WTC11 (cell line): ENCODE data around the gene ZNF598. TPM values are rescaled to one million over a fixed set of nuclear protein-coding genes. Genes with fewer than 3 reads are reported as not detected.

ENCODE experiments used
- ATAC-seq: fragments of 200-7000 bp; cut with Tn5 transposase; 2 replicates; pipeline ENCODE4 v1.10.0; 2021; ENCODE audit warnings: mild to moderate bottlenecking, moderate library complexity
- CTCF ChIA-PET: fragments of 300-600 bp; sonication (Branson Sonifier 250); formaldehyde crosslinking; loops from one replicate; lab custom pipeline; 2021; ENCODE audit warnings: antibody characterized with exemption; lab: Charles Lee
- POLR2A ChIA-PET: fragments of 350-600 bp; sonication (Branson Sonifier 250); formaldehyde crosslinking; loops from one replicate; lab custom pipeline; 2021; ENCODE audit warnings: antibody characterized with exemption; lab: Charles Lee
- DNase-seq: peaks from one replicate; pipeline ENCODE4 v3.0.0; 2021; ENCODE audit warnings: low spot score
- H3K27ac Mint-ChIP-seq: 2 replicates; pipeline ENCODE4 v1.8.0; 2021; ENCODE audit warnings: mixed read lengths
- H3K27me3 Mint-ChIP-seq: 2 replicates; pipeline ENCODE4 v1.8.0; 2021; ENCODE audit warnings: low read depth, mild to moderate bottlenecking, moderate library complexity, mixed read lengths
- H3K36me3 Mint-ChIP-seq: 2 replicates; pipeline ENCODE4 v1.8.0; 2021; ENCODE audit warnings: mixed read lengths
- H3K4me1 Mint-ChIP-seq: 2 replicates; pipeline ENCODE4 v1.8.0; 2022; ENCODE audit warnings: mixed read lengths
- H3K4me3 Mint-ChIP-seq: 2 replicates; pipeline ENCODE4 v1.8.0; 2021; ENCODE audit warnings: mild to moderate bottlenecking, moderate library complexity, mixed read lengths
- H3K9me3 Mint-ChIP-seq: 2 replicates; pipeline ENCODE4 v1.8.0; 2021; ENCODE audit warnings: mixed read lengths
- CBFB ChIP-seq: sonication (generic); formaldehyde crosslinking; IDR thresholded peaks from 2 replicates; pipeline ENCODE4 v1.8.1; 2022; ENCODE audit warnings: mild to moderate bottlenecking, low read depth, missing genetic modification reagents
- E2F5 ChIP-seq: sonication (generic); formaldehyde crosslinking; IDR thresholded peaks from 2 replicates; pipeline ENCODE4 v1.8.1; 2022; ENCODE audit warnings: mild to moderate bottlenecking, moderate library complexity, missing genetic modification reagents
- FOXJ3 ChIP-seq: sonication (generic); formaldehyde crosslinking; IDR thresholded peaks from 2 replicates; pipeline ENCODE4 v1.9.0; 2021; ENCODE audit warnings: missing genetic modification reagents, mild to moderate bottlenecking, borderline replicate concordance
- IRF2 ChIP-seq: sonication (generic); formaldehyde crosslinking; IDR thresholded peaks from 2 replicates; pipeline ENCODE4 v1.8.0; 2022; ENCODE audit warnings: low read depth, missing genetic modification reagents, borderline replicate concordance
- MYBL2 ChIP-seq: sonication (generic); formaldehyde crosslinking; IDR thresholded peaks from 2 replicates; pipeline ENCODE4 v1.8.1; 2023; ENCODE audit warnings: mild to moderate bottlenecking, moderate library complexity, missing genetic modification reagents
- NR3C1 ChIP-seq: sonication (generic); formaldehyde crosslinking; conservative IDR thresholded peaks from 2 replicates; pipeline ENCODE4 v1.8.1; 2023; ENCODE audit warnings: low read depth, mild to moderate bottlenecking, missing genetic modification reagents
- SP1 ChIP-seq: sonication (generic); formaldehyde crosslinking; conservative IDR thresholded peaks from 2 replicates; pipeline ENCODE4 v1.8.1; 2022; ENCODE audit warnings: missing genetic modification reagents
- TEAD1 ChIP-seq: sonication (generic); formaldehyde crosslinking; IDR thresholded peaks from 2 replicates; pipeline ENCODE4 v1.8.0; 2022; ENCODE audit warnings: mild to moderate bottlenecking, missing genetic modification reagents
- ZNF219 ChIP-seq: sonication (generic); formaldehyde crosslinking; IDR thresholded peaks from 2 replicates; pipeline ENCODE4 v1.8.0; 2023; ENCODE audit warnings: missing genetic modification reagents, mild to moderate bottlenecking, borderline replicate concordance
- ZNF232 ChIP-seq: sonication (generic); formaldehyde crosslinking; IDR thresholded peaks from 2 replicates; pipeline ENCODE4 v1.8.0; 2022; ENCODE audit warnings: mild to moderate bottlenecking, missing genetic modification reagents
- ZNF263 ChIP-seq: sonication (generic); formaldehyde crosslinking; IDR thresholded peaks from 2 replicates; pipeline ENCODE4 v1.8.1; 2022; ENCODE audit warnings: low read depth, mild to moderate bottlenecking, moderate library complexity, missing genetic modification reagents
- ZNF281 ChIP-seq: sonication (generic); formaldehyde crosslinking; IDR thresholded peaks from 2 replicates; pipeline ENCODE4 v1.8.0; 2023; ENCODE audit warnings: mild to moderate bottlenecking, missing genetic modification reagents
- ZNF317 ChIP-seq: sonication (generic); formaldehyde crosslinking; IDR thresholded peaks from 2 replicates; pipeline ENCODE4 v1.8.1; 2023; ENCODE audit warnings: low read depth, mild to moderate bottlenecking, moderate library complexity, missing genetic modification reagents, borderline replicate concordance
- ZNF512 ChIP-seq: sonication (generic); formaldehyde crosslinking; IDR thresholded peaks from 2 replicates; pipeline ENCODE4 v1.8.1; 2022; ENCODE audit warnings: missing genetic modification reagents, borderline replicate concordance
- ZNF532 ChIP-seq: fragments of 250-450 bp; sonication (Bioruptor Pico); IDR thresholded peaks from 2 replicates; pipeline ENCODE4 v1.9.0; 2021; ENCODE audit warnings: mild to moderate bottlenecking, borderline replicate concordance
- total RNA-seq: library from RNA; stranded (reverse); gene quantifications from 3 replicates; pipeline ENCODE4 v1.2.3, GENCODE V29; 2021
- TF ChIP-seq, protein P1 (sequence below): fragments of 250-450 bp; sonication (Bioruptor Pico); conservative IDR thresholded peaks from 2 replicates; pipeline ENCODE4 v1.9.0; 2021; ENCODE audit warnings: mild to moderate bottlenecking
- TF ChIP-seq, protein P2 (sequence below): fragments of 200-600 bp; IDR thresholded peaks from 2 replicates; pipeline ENCODE4 v1.8.0; 2022; ENCODE audit warnings: antibody characterized with exemption
- TF ChIP-seq, protein P3 (sequence below): fragments of 250-450 bp; sonication (Bioruptor Pico); IDR thresholded peaks from 2 replicates; pipeline ENCODE4 v2.1.2; 2022; ENCODE audit warnings: mild to moderate bottlenecking, moderate library complexity

ZNF598 gene
- total RNA-seq, 1 experiment from 2014 or later = 66.4 TPM

GRCh38 chr16:1987198-1987597 lies 22.4 kb downstream of the ZNF598 start (continued):
- TF ChIP-seq ZNF281 (CRISPR knock-in tag) (no peak), TEAD1 (CRISPR knock-in tag) (no peak), E2F5 (no peak)
- TF ChIP-seq, protein P1, sequence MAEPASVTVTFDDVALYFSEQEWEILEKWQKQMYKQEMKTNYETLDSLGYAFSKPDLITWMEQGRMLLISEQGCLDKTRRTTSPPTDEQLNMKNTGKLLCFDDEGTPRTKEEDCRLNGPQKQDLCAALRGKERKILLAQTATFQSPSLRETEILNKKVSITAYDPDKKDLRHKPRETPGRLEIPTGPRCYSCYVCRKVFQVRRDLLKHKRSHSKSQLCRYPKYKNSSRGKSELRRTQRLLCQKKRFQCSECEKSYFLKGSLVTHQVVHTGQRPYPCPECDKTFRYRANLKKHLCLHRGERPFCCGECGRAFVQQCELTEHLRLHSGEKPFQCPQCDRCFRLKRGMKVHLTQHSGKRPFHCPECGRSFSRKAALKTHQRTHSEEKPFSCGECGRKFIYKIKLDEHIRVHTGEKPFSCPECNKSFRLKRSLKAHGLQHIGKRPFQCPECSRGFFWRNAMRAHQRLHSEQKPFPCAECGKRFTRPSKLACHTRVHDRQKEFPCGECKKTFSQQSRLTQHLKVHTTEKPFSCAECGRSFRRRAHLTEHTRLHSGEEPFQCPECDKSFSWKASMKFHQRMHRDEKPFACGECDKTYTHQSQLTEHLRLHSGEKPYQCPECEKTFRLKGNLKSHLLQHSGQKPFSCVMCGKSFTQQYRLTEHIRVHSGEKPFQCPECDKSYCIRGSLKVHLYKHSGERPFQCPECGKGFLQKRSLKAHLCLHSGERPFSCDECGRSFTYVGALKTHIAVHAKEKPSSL (CRISPR knock-in tag) = no peak

DNA sequence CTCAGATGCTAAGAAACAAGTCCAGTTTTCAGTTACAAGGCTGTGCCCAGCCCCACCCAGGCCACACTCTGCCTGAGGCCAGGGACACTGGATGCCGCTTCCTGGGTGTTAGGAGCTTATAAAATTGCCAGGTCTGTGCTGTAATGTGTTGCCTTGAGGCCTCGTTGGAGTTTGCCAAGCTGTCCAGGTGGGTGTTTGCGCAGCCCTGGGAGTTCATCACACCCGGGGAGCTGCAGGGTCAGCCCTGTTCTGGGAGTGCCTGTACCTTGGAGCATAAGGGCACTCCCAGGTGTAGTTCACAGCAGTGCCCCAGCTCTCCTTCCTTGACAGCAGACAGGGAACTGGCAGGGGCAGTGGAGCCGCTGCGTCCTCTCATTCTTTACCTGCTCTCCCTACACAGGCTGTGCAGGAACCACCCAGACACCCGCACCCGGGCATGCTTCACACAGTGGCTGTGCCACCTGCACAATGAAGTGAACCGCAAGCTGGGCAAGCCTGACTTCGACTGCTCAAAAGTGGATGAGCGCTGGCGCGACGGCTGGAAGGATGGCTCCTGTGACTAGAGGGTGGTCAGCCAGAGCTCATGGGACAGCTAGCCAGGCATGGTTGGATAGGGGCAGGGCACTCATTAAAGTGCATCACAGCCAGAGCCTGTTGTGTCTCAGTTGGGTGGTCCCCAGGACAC lies 24.0 kb downstream of the ZNF598 start:
- ATAC-seq = no peak
- peaks cover 30% of the 10 kb centered on the region for H3K4me1 Mint-ChIP-seq
- H3K4me3 Mint-ChIP-seq = peak overlapping the region; percentile 81
- TF ChIP-seq ZNF263 (CRISPR knock-in tag) = no peak
- TF ChIP-seq ZNF317 (CRISPR knock-in tag) = no peak
- no peak for TF ChIP-seq IRF2 (CRISPR knock-in tag)
- no peak for TF ChIP-seq MYBL2 (CRISPR knock-in tag)
- TF ChIP-seq, protein P2, sequence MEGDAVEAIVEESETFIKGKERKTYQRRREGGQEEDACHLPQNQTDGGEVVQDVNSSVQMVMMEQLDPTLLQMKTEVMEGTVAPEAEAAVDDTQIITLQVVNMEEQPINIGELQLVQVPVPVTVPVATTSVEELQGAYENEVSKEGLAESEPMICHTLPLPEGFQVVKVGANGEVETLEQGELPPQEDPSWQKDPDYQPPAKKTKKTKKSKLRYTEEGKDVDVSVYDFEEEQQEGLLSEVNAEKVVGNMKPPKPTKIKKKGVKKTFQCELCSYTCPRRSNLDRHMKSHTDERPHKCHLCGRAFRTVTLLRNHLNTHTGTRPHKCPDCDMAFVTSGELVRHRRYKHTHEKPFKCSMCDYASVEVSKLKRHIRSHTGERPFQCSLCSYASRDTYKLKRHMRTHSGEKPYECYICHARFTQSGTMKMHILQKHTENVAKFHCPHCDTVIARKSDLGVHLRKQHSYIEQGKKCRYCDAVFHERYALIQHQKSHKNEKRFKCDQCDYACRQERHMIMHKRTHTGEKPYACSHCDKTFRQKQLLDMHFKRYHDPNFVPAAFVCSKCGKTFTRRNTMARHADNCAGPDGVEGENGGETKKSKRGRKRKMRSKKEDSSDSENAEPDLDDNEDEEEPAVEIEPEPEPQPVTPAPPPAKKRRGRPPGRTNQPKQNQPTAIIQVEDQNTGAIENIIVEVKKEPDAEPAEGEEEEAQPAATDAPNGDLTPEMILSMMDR = no peak
- TF ChIP-seq NR3C1 (CRISPR knock-in tag) = no peak
- no peak for TF ChIP-seq ZNF219 (CRISPR knock-in tag)
- no peak for TF ChIP-seq FOXJ3 (CRISPR knock-in tag)
- TF ChIP-seq, protein P3, sequence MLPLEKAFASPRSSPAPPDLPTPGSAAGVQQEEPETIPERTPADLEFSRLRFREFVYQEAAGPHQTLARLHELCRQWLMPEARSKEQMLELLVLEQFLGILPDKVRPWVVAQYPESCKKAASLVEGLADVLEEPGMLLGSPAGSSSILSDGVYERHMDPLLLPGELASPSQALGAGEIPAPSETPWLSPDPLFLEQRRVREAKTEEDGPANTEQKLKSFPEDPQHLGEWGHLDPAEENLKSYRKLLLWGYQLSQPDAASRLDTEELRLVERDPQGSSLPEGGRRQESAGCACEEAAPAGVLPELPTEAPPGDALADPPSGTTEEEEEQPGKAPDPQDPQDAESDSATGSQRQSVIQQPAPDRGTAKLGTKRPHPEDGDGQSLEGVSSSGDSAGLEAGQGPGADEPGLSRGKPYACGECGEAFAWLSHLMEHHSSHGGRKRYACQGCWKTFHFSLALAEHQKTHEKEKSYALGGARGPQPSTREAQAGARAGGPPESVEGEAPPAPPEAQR (CRISPR knock-in tag) = no peak
- TF ChIP-seq ZNF512 (CRISPR knock-in tag) = no peak
- no peak for TF ChIP-seq SP1 (CRISPR knock-in tag)
- TF ChIP-seq CBFB (CRISPR knock-in tag) = no peak
- TF ChIP-seq ZNF232 = no peak
- no peak for TF ChIP-seq ZNF532
- TF ChIP-seq, all 79 proteins: peak for 0
- DNase-seq = no peak
- Mint-ChIP-seq H3K27me3 (peaks cover 40% of the 10 kb centered on the region), H3K27ac (no peak overlapping the region), H3K36me3 (peaks cover 5% of the 10 kb centered on the region; the same call in 1 of the 2 replicates), H3K9me3 (no peaks in the 10 kb centered on the region)
- ChIA-PET CTCF (interaction anchor here (1.4 to 1.8 kb wide), 2 partner anchors 18 to 31 kb away, joined by 4 to 11 read pairs; no protein-coding TSS in a partner anchor), POLR2A (interaction anchor here (1.3 kb wide), 1 partner anchor 170 kb away, joined by 4 read pairs; the partner anchor contains the start of gene TRAF7)
